GM18861 (cell line): Measurements from ENCODE around the gene ARID1A.

Experiments
- ATAC-seq: cut with Tn5 transposase; IDR thresholded peaks from one replicate; pipeline ENCODE4 v1.9.1; 2021; ENCODE audit not compliant: unreplicated experiment

Gene ARID1A

GRCh38 chr1:26758358-26758757 is 62.5 kb downstream of the ARID1A start:
- no peak for ATAC-seq

GRCh38 chr1:26759531-26759930 is 63.7 kb downstream of the ARID1A start:
- no peak for ATAC-seq

- ATAC-seq, result no peak
Measured at GRCh38 chr1:26761217-26761616, 65.4 kb downstream of the ARID1A start.

GRCh38 chr1:26767714-26768113 is 71.9 kb downstream of the ARID1A start:
- ATAC-seq, result no peak

- ATAC-seq, result no peak
Measured at GRCh38 chr1:26768755-26769154, 72.9 kb downstream of the ARID1A start.

- no peak for ATAC-seq
Measured at GRCh38 chr1:26771285-26771642, 75.4 kb downstream of the ARID1A start.

GRCh38 chr1:26771643-26772321 is 76.0 kb downstream of the ARID1A start:
- ATAC-seq, result no peak

- ATAC-seq, result no peak
Measured at GRCh38 chr1:26772687-26773086, 76.9 kb downstream of the ARID1A start.

GRCh38 chr1:26774462-26774861 is 78.6 kb downstream of the ARID1A start:
- no peak for ATAC-seq

- no peak for ATAC-seq
Measured at GRCh38 chr1:26775666-26776065, 79.9 kb downstream of the ARID1A start.

- ATAC-seq, result no peak
Measured at GRCh38 chr1:26779098-26779668, 83.4 kb downstream of the ARID1A start.

- ATAC-seq, result no peak
Measured at GRCh38 chr1:26780344-26780957, 84.6 kb downstream of the ARID1A start.

GRCh38 chr1:26781206-26781825 is 85.5 kb downstream of the ARID1A start:
- ATAC-seq, result no peak

GRCh38 chr1:26782521-26783212 is 86.9 kb downstream of the ARID1A start:
- ATAC-seq, result no peak

- ATAC-seq, result no peak
Measured at GRCh38 chr1:26783646-26784022, 87.8 kb downstream of the ARID1A start.

GRCh38 chr1:26784023-26784871 is 88.4 kb downstream of the ARID1A start:
- no peak for ATAC-seq

GRCh38 chr1:26784886-26785285 is 89.1 kb downstream of the ARID1A start:
- no peak for ATAC-seq

GRCh38 chr1:26785611-26786436 is 90.0 kb downstream of the ARID1A start:
- no peak for ATAC-seq

- no peak for ATAC-seq
Measured at GRCh38 chr1:26786437-26787380, 90.9 kb downstream of the ARID1A start.
